Body of pancreas (tissue), 4 donors: ENCODE measurements around the gene PGA5. TPM values are rescaled to one million over a fixed set of nuclear protein-coding genes. Genes with fewer than 3 reads are reported as not detected.

Experiments used
- ATAC-seq: fragments of 150-250 bp; one replicate; pipeline ENCODE4 v1.9.1; 2016
- DNase-seq, 4 donors: peaks; one replicate each; pipeline ENCODE4 v3.0.0-alpha.2; 2019
- H3K27ac ChIP-seq, 4 donors: fragments of 200-600 bp; sonication (generic); 1 replicate in 3 of 4; 2 replicates in 1 of 4; pipeline versions ENCODE4 v1.5.1 to v1.6.1; 2016 to 2019; ENCODE audit warnings: mild to moderate bottlenecking in 1 of 4, mixed read lengths in 1 of 4, moderate library complexity in 1 of 4
- H3K27me3 ChIP-seq, 2 donors: fragments of 200-600 bp; sonication (generic); one replicate each; pipeline ENCODE4 v1.6.0; 2016; ENCODE audit warnings: mild to moderate bottlenecking in 1 of 2
- H3K36me3 ChIP-seq, 2 donors: fragments of 200-600 bp; sonication (generic); replicated peaks in 1 of 2; 2 replicates each; pipeline ENCODE4 v1.5.1; 2016; ENCODE audit warnings: low read depth in 2 of 2; ENCODE audit not compliant: insufficient read depth in 1 of 2
- H3K4me1 ChIP-seq: fragments of 200-600 bp; sonication (generic); one replicate; pipeline ENCODE4 v1.6.0; 2016
- H3K4me3 ChIP-seq, 2 donors: fragments of 200-600 bp; sonication (generic); 1 replicate in 1 of 2; 2 replicates in 1 of 2; pipeline ENCODE4 v1.5.1; 2016 to 2019
- H3K9me3 ChIP-seq, 3 donors: fragments of 200-600 bp; sonication (generic); 1 replicate in 2 of 3; 2 replicates in 1 of 3; pipeline ENCODE4 v1.5.1; 2016
- CTCF ChIP-seq, 7 experiments: fragments of 450-650 bp in 4 of 7; fragments of 200-600 bp in 3 of 7; sonication (generic) in 3 of 7; IDR thresholded peaks; one replicate each; pipeline ENCODE4 v1.5.1; 2016 to 2019; ENCODE audit warnings: antibody characterized with exemption in 7 of 7
- POLR2A ChIP-seq, 3 donors: fragments of 450-650 bp; IDR thresholded peaks; one replicate each; pipeline ENCODE4 v1.6.1; 2016; ENCODE audit warnings: antibody characterized with exemption in 3 of 3, mild to moderate bottlenecking in 2 of 3
- WGBS, 2 donors: methylation state at CpG; one replicate each; pipeline ENCODE4 v1.1.5; 2017; 5-methylcytosine and 5-hydroxymethylcytosine counted together
- intact Hi-C: fragments of 100-400 bp; cut with DNase I; formaldehyde crosslinking; loops from one replicate; pipeline ENCODE4 v1.15.1; 2023
- total RNA-seq, 2 donors: library from RNA; depleted of rRNA; stranded (reverse); fragments of >200 nt; gene quantifications; one replicate each; pipeline ENCODE4 v1.1.0, GENCODE V29; 2016

The PGA5 gene
- total RNA-seq, 2 donors from 2014 or later: 10.9 TPM; not detected in 1

GRCh38 chr11:61254403-61255025 lies 13.5 kb downstream of the PGA5 start:
- H3K27me3 ChIP-seq: no peaks in the 10 kb centered on the region
- ATAC-seq (peak; percentile 90), DNase-seq (peak; percentile 59 to 69 (median 67))
- intact Hi-C loops: loop anchor here (10.0 kb wide), 1 partner anchor 130 kb away; no protein-coding TSS in a partner anchor
- no peaks in the 10 kb centered on the region for H3K4me1 ChIP-seq
- H3K4me3 ChIP-seq: no peak overlapping the region
- 37 to 43% methylated on average over 6 to 12 of the region's 12 CpGs for WGBS, 2 donors
- no peaks in the 10 kb centered on the region for H3K36me3 ChIP-seq
- TF ChIP-seq POLR2A (IDR thresholded peaks at IDR 0.05): no peak
- peak; percentile 74 to 81 (median 78) for TF ChIP-seq CTCF (IDR thresholded peaks at IDR 0.05)
- no peaks in the 10 kb centered on the region for H3K9me3 ChIP-seq
- H3K27ac ChIP-seq: no peak overlapping the region

DNA sequence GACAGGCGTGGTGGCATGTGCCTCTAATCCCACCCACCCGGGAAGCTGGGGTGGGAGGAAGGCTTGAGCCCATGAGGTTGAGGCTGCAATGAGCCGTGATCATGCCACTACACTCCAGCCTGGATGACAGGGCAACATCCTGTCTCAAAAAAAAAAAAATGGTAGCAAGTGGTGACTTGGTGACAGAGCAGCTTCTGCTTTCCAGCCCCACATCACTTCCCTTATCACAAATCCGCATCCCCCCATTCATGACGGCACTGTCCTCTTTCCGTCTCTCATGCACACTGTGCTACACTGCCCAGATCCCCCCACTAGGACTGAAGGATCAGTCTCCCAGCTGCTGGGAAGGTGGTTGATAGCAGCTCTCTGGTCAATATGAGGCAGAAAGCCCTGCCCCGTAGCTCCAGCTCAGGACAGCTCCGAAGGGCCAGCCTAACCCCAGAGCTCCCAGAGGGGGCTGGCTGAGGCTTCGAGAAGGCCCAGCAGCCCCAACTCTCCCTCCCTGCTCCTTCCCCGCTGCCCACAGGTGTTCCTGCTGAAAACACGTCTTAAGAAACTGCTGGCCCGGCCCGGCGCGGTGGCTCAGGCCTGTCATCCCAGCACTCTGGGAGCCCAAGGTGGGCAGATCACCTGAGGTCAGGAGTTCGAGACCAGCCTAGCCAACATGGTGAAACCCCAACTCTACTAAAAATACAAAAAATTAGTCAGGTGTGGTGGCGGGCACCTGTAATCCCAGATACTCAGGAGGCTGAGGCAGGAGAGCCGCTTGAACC lies 15.9 kb downstream of the PGA5 start:
- Histone ChIP-seq H3K36me3 (no peaks in the 10 kb centered on the region), H3K27me3 (no peaks in the 10 kb centered on the region), H3K9me3 (no peaks in the 10 kb centered on the region), H3K27ac (no peak overlapping the region), H3K4me1 (no peaks in the 10 kb centered on the region), H3K4me3 (no peak overlapping the region)
- no peak for ATAC-seq
- no peak for DNase-seq
- intact Hi-C loops: loop anchor here (10.0 kb wide), 1 partner anchor 128 kb away; no protein-coding TSS in a partner anchor
- WGBS, 2 donors: 68 to 74% methylated on average over 11 to 18 of the region's 18 CpGs
- TF ChIP-seq POLR2A (IDR thresholded peaks at IDR 0.05) (no peak), CTCF (IDR thresholded peaks at IDR 0.05) (no peak)

DNA sequence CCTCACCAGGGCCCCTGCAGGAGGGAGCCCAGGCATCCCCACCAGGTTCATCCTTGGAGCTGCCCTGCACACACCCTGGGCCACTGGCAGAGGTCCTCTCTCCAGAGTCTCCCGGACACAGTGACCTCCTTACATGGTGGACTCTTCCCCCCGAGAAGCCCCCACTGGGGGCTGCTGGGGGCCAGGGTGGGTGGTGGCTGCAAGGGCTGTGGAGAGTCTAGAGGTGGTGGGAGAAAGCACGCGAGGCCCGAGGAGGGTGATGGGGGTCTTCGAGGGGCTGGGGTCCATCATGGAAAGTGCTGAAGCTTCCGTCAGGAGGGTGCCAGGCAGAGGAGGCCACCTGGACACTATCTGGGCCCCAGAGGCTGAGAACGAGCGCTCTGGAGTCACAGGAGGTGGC lies 17.6 kb downstream of the PGA5 start:
- Histone ChIP-seq H3K9me3 (no peaks in the 10 kb centered on the region), H3K27ac (no peak overlapping the region), H3K27me3 (no peaks in the 10 kb centered on the region), H3K36me3 (no peaks in the 10 kb centered on the region), H3K4me1 (no peaks in the 10 kb centered on the region), H3K4me3 (no peak overlapping the region)
- intact Hi-C loops: loop anchor here (10.0 kb wide), 1 partner anchor 126 kb away; no protein-coding TSS in a partner anchor
- ATAC-seq (no peak), DNase-seq (no peak)
- 70 to 87% methylated on average over 8 to 9 of the region's 9 CpGs for WGBS, 2 donors
- no peak for TF ChIP-seq CTCF (IDR thresholded peaks at IDR 0.05)
- no peak for TF ChIP-seq POLR2A (IDR thresholded peaks at IDR 0.05)

- DNase-seq (no peak), ATAC-seq (no peak)
- no peaks in the 10 kb centered on the region for H3K36me3 ChIP-seq
- no peak overlapping the region for H3K4me3 ChIP-seq
- H3K9me3 ChIP-seq: no peaks in the 10 kb centered on the region
- no peak overlapping the region for H3K27ac ChIP-seq
- no peaks in the 10 kb centered on the region for H3K27me3 ChIP-seq
- no peak for TF ChIP-seq POLR2A (IDR thresholded peaks at IDR 0.05)
- no peak for TF ChIP-seq CTCF (IDR thresholded peaks at IDR 0.05)
- intact Hi-C loops: loop anchor here (10.0 kb wide), 1 partner anchor 125 kb away; no protein-coding TSS in a partner anchor
- 78 to 85% methylated on average over 6 of the region's 6 CpGs for WGBS, 2 donors
- H3K4me1 ChIP-seq: no peaks in the 10 kb centered on the region
These were observed 18.4 kb downstream of the PGA5 start for GRCh38 chr11:61259363-61259762.
